ENCODE data around the gene AKAP1. TPM values are rescaled to one million over a fixed set of nuclear protein-coding genes. Genes with fewer than 3 reads are reported as not detected.
"Not testable (repeated sequence)": the region's sequence is repeated elsewhere in the genome, so short reads cannot be mapped to it uniquely, and the experiment has no call there.

The AKAP1 gene
- total RNA-seq, 1 donor from 2014 or later = 87.3 TPM

DNA sequence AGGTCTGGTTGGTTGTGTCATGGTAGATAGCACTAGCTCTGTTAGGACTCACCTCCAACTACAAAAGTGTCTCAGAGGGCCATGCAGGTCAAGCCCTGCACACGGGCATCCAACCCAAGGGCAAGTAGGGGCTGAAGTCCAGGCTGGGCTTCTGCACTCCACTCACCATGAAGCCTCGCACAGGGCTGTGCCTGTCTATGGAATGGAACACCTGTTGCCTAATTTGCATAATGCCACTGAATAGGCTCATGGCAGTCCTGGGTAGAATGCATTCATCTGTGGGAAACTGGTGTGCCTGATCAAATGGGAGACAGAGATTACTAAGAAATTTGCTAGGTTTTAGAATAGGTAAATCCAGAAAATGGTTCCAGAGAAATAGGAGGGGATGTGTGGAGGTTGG is 8.0 kb upstream of the AKAP1 start:
- no peak for DNase-seq

DNA sequence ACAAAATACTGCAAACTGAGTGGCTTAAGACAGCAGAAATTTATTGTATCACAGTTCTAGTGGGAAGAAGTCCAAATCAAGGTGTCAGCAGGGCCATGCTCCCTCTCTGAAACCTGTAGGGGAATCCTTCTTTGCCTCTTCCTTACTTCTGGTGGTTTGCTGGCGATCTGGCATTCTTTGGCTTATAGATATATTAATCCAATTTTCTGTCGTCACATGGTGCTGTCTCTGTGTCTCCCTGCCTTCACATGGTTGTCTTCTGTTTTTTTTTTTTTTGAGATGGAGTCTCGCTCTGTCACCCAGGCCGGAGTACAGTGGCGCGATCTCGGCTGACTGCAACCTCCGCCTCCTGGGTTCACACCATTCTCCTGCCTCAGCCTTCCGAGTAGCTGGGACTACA is 6.8 kb upstream of the AKAP1 start:
- no peak for DNase-seq

DNA sequence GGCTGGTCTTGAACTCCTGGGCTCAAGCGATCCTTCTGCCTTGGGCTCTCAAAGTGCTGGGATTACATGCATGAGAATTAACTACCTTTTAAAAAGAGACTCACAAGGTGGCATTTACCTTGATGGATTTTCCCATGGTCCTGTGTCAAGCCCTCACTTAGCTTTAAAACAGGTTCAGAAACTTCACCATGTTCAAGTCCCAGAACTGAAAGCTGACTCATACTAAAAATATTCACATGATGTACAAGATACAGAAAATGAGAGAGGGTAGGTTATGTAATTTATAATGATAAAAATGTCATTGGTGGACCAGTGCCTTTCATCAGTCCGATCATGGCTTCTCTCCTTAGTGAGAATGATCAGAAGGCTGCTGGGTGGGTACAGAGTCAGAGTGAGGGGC is 4.3 kb upstream of the AKAP1 start:
- no peak for DNase-seq

DNA sequence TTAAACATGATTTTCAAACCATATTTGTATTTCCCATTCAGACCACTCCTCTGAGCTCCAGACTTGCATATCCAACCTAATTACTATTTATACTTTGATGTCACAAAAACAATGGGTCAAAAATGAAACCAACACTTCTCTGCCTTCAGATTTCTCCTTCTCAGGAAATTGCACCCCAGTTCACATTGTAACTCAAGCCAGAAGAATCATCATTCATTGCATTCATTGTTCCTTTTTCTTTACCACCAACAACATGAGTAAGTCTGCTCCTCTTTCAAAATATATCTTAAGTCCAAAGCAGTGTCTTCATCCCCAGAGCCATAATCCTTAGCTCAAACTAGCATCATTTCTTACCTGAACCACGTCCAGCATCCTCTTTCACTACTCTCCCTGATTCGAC is 2.6 kb upstream of the AKAP1 start:
- no peak for DNase-seq

DNA sequence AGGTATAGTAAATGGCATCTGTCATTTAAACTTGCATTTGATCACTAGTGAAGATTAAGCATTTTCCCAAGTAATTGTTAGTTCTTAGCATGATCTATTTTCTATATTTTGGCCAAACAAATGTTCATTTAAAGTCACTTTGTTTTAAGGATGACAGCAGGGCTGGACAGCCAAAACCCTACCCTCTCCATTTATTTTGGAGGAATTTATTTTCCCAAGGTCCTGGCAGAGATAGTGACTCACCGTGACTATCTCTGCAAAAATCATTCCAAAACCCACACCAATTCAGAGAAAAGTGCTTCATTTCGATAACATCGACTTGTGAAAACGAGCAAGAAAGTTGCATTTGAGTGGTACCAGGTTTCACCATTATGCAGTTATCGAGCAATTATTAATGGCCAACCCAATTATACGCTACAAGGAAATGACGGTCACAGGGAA is 665 bp upstream of the AKAP1 start:
- no peak for DNase-seq

DNA sequence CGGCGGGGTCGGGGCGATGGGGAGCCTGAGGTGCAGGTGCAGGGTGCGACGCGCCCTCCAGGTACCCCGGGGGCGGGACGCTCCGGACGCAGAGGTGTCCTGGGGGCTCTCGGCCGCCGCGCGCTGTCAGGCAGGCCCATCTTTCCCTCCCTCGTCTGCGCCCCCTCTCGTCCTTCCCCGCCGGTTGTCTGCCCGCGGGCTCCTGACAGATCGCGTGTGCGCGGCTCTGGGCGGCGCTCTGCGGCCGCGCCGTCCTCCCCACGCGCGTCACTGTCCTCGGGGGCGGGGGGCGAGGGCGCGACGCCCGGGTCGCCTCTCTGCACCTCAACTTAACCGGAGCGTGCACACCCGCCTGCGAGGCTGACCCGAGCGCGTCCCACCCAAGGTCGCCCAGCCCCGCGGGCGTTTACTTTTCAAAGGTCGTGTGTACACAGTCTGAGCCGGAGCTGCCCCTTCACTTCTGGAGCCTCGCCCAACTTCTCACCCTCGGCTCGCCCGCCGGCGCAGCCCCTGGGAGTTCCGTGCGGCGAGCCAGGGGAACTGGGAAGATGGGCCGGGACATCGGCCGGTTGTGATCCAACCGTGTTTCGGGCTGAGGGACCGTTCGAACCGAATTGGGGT is 512 bp downstream of the AKAP1 start:
- DNase-seq = peak; percentile 75

DNA sequence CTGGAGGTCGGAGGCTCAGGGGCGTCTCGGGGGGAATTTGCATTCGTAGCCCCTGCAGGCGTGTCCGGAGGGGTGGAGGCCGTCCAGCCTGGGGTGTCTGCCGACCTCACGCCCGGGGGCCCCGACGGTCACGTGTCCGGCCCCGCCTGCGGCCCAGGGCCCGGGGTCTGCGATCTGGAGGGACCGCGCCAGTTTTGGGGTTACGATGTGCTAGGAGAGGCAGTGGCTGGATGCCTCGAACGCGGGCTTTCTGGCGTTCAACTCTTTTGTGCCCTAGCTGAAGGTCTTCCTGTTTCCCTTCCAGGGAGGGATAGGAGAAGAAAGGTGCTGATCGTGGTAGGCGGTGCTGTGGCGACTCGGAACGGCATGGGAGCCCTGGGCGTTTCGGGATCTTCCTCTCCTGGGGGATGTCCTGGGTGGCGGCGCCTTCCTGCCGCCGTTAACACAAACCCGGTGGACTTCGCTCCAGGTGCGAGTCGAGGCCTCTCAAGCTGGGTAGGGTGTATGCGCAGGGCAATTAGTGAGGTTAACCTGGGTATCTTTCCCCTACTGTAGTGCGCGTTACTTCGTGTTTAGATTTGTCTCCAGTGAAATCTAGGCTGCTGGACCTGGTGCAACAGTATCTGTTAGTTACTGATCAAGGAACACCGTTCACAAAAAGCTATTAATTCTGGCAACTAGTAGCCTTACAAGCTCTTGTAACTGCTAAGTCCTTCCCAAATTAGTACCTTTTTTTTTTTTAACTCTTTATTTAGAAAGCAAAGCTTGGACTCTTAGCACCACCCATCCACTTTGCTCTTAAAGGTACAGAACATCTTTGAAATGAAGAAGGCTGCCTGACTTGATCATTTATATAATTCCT is 1.3 kb downstream of the AKAP1 start:
- no peak for DNase-seq

DNA sequence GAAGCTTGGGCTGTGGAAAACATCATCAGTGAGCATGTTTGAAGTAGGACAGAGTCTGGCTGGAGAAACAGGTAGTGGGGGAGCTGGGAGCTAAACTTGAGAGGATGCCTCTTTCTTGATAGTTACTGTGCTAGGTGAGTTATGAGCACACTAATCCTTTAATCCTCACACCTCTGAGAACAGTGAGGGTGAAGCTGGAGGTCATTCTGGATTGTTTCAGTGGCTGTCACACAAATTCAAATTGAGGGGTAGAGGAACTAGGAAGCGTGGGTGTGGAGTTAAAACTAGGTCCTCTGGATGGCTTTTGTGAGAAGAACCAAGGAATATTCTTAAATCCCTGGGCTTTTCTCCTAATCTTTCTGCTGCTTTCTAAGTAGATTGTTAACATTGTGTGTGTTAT is 3.3 kb downstream of the AKAP1 start:
- DNase-seq = no peak

DNA sequence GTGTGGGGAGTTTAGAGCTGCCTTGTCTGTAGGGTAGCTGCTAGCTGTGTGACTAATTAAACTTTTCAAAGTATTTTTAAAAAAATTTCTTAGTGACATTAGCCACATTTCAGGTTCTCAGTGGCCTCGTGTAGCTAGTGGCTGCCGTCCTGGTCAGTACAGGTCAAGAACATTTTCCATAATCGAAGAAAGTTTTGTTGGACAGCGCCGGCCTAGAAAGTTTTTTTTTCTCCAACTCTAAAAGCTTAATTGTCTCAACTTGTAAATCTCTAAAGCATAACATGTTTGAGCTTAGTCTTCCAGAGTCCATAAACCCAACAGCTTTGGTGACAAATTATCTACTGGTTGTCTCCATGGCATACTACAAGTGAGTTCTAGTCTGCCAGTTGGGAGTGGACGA is 4.3 kb downstream of the AKAP1 start:
- DNase-seq = no peak

DNA sequence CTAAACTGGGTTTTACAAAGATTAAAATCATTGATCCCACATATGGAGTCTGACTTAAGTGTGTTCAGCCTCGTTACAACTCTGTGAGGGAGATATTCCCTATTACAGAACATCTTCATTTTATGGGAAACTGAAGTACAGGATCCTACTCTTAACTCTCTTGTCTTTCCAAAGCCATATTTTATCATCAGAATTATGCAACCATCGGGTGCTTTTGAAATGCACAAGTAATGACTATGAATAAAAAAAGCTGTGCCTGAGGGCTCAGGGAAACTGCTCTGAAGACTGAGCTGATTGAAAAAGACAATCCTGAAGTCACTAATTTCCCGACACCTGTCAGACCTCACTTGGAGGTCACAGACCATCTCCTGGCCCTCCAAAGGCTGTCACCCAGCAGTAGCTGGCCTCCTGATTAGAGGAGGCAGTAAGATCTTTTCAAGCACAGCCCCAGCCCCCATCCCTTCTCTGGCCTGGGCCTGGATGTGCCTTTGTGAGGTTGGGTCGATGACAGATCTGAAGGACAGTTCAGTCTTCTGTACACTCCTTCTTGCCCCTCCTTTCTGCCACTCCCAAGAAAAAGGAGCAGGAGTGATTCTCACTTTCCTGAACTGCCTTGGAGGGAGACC is 5.6 kb downstream of the AKAP1 start:
- no peak for DNase-seq

DNA sequence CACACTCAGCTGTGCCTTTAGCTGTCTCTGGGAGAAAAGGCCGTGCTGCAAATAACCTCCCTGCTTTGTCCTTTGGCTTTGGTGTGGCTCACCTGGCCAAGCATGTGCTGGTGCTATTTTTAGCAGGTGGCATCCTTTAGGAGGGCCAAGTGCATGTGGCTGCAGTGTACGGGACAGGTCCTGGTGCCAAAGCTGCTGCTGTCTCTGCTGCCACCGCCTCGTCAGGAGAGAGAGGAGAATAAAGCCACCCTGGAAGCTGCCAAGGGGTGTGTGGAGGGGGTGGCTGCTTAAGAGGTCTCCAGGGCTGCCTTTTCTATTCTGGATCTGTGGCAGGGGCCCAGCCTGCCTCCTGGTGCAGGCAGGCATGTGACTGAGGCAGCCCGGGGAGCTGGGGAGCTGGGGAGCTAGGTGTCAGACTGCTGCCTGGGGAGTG is 6.2 kb downstream of the AKAP1 start:
- peak; percentile 61 for DNase-seq

DNA sequence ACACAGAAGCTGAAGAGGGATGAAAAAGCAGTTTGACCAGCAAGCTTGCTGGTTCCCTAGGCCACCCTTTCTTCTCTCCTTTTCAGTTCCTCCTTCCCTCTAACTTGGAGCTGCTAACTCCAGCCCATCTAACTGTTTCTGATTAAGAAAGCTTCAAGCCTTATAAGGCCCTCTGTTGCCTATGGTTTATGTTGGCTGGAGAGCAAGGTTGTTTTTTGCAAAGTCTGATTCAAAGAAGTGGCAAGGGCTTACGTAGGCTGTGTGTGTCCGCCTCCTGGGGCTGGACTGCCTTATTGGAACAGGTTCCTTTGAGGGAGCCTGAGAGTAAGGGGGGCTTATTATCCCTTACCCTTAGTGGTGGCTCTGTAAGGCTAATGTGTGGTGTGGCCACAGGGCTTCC is 7.1 kb downstream of the AKAP1 start:
- no peak for DNase-seq

DNA sequence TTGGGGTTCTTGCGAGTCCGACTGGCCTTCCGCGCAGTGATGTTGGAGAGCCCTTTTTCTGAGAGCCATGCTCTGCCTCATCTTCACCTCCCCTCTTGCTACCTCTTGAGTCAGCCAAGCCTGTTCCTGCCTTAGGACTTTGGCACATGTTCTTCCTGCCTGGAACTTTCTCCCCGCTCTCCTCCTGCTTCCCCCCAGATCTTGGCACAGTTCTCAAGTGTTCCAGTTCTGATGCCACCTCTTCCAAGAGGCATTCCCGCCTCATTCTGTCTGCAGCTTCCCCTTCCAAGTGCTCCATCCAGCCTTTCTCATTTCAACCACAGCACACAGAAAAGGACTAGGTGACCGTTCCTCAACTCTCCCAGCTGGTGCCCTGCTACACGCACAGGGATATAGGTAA is 7.7 kb downstream of the AKAP1 start:
- no peak for DNase-seq

DNA sequence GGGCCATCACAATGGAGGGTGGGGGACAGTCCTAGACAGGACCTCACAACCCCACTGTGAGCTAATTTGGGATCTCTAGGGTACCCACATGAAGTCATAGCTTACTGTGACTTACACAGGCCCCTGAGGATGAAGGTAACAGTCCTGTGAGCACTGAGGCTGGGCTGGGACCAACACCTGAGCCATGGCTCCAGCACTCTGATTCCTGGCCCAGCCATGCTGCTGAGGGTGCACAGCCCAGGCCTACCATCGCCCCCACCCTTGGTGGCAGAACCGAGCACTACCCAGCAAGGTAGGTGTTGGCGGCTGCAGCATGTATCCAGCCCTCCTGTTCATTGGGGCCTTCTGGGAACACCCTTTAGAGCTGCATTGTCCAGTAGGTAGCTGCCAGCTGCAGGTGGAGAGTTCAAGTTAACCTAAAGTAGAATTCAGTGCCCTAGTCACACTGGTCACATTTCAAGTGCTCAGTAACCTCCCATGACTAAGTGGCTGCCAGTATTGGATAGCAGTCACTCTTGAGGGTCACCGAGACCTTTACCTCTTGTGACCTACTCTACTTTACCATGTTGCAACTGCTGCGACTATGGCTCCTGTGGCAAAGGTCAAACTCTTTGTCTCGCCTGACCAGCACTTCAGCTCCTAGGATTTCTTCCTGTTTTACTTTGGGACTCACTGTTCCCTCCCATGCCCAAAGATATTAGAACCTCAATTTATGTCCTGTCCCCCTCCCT is 11.6 kb downstream of the AKAP1 start:
- no peak for DNase-seq

DNA sequence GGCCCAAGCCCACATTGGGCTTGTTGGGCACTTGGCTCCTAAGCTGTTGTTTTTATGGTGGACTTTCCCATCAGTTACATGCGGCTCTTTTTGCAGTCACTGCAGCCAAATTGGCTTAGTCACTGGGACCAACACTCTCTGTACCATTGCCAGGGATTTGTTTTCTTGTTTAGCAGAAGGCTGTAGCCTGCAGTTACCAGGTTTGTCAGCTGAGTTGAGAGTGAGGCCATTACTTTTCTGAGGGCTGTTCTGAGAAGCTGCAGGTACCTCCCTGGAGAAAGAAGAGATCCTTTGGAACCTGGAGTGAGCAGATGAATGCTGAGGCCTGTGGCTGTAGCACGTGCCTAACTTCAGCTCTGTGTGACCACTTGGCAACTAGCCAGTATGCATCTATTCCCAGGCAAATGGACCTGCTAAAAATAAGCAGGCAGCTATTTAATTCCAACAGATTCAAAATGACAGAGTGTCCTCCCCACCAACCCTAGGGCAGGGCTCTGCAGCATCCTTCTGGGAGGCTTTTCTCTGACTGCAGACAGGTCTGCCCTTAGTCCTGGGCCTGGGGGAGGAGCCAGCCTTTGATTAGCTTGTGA is 12.9 kb downstream of the AKAP1 start:
- DNase-seq = peak; percentile 84

DNA sequence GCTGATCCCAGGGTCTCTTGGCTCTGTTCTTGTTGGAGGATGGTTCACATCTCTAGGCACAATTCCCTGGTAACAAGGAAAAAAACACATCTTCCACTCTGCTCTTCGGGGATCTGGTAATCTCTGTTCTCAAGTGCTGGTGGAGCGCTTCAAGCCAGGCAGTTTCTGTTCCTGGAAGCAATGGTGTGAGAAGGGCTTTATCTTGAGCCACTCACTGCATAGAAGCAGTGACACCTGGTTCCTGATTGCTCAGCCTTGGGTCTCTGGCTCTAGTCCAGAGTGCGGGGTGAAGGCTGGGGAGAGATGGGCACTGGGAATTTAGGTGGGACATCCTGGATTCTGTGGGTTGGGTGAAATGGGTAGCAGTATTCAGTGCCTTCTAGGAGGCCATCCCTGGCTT is 14.1 kb downstream of the AKAP1 start:
- no peak for DNase-seq

DNA sequence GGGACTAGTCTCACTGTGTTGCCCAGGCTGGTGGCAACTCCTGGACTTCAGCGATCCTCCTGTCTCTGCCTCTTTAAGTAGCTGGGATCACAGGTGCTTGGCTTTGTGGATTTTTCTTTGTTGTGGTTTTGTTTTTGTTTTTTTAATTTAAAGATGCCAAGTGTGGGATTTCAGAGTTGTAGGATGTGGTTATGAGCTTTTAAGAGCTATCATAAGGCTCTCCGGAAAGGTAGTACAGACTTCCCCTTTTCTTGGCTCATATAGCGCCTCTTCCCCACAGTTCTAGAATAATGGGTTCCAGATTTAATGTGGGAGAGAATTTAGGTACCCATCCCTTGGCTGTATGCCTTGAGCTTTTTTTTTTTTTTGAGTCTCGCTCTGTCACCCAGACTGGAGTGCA is 17.1 kb downstream of the AKAP1 start:
- no peak for DNase-seq

DNA sequence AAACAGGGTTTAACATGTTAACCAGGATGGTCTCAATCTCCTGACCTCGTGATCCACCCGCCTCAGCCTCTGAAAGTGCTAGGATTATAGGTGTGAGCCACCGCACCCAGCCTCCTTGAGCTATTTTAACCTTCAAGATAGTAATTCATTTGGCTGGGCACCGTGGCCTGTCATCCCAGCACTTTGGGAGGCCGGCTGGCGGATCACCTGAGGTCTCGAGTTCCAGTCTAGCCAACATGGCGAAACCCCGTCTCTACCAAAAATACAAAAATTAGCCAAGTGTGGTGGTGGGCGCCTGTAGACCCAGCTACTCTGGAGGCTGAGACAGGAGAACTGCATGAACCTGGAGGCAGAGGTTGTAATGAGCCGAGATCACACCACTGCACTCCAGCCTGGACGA is 17.6 kb downstream of the AKAP1 start:
- not testable (repeated sequence) for DNase-seq

DNA sequence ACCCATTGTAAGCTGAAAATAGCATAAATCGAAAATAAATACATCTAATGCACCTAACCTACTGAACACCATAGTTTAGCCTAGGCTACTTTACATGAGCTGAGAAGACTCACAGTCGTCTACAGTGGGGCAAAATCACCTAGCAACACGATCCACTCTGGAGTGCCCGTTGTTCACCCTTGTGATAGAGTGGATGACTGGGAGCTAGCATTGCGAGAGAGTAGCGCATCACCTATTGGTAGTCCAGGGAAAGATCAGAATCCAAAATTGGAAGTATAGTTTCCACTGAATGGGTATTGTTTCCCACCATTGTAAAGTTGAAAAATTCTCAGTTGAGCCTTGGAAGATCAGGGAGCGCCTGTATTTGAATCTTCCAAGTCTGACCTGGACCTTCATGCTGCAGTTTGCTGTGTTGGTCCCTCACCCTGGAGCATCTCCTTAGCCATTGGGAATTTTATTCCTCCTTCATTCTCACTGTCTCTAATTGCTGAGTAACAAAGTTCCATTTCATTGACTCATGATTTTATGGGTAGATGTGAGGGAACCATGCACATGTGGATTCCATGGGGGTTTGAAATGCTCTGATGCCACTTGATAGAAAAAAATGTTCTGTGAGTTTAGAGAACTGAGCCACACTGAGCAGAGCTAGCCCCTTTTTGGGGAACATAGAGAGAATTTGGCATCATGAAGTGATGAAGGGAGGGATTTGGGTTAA is 19.6 kb downstream of the AKAP1 start:
- no peak for DNase-seq

DNA sequence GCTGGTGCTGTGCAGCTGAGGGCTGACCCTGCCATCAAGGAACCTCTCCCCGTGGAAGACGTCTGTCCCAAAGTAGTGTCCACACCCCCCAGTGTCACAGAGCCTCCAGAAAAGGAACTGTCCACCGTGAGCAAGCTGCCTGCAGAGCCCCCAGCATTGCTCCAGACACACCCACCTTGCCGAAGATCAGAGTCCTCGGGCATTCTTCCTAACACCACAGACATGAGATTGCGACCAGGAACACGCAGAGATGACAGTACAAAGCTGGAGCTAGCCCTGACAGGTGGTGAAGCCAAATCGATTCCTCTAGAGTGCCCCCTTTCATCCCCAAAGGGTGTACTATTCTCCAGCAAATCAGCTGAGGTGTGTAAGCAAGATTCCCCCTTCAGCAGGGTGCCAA is 20.5 kb downstream of the AKAP1 start:
- DNase-seq = no peak

DNA sequence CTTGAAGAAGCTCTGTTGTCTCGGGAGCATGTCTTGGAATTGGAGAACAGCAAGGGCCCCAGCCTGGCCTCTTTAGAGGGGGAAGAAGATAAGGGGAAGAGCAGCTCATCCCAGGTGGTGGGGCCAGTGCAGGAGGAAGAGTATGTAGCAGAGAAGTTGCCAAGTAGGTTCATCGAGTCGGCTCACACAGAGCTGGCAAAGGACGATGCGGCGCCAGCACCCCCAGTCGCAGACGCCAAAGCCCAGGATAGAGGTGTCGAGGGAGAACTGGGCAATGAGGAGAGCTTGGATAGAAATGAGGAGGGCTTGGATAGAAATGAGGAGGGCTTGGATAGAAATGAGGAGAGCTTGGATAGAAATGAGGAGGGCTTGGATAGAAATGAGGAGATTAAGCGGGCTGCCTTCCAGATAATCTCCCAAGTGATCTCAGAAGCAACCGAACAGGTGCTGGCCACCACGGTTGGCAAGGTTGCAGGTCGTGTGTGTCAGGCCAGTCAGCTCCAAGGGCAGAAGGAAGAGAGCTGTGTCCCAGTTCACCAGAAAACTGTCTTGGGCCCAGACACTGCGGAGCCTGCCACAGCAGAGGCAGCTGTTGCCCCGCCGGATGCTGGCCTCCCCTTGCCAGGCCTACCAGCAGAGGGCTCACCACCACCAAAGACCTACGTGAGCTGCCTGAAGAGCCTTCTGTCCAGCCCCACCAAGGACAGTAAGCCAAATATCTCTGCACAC is 21.2 kb downstream of the AKAP1 start:
- DNase-seq = peak; percentile 63

Measured in tongue (tissue), 2 donors.